Panc1 (cell line): ENCODE results near the gene PRRX1. TPM values are rescaled to one million over a fixed set of nuclear protein-coding genes. Genes with fewer than 3 reads are reported as not detected.

Experiments used
- ATAC-seq: fragments of 200-7000 bp; cut with Tn5 transposase; 2 replicates; pipeline ENCODE4 v1.9.1; 2020; ENCODE audit warnings: mild to moderate bottlenecking, moderate library complexity
- BruUV-seq: library from RNA; stranded (reverse); fragments of 400-500 nt; replicated peaks from 2 replicates; lab custom pipeline; 2021; lab: Mats Ljungman, UMichigan
- CTCF ChIA-PET: fragments of 300-600 bp; sonication (Branson Sonifier 250); formaldehyde crosslinking; loops from one replicate; lab custom pipeline; 2022; ENCODE audit warnings: antibody characterized with exemption; lab: Charles Lee
- POLR2A ChIA-PET: fragments of 300-600 bp; sonication (Branson Sonifier 250); formaldehyde crosslinking; loops from one replicate; lab custom pipeline; 2022; ENCODE audit warnings: antibody characterized with exemption; lab: Charles Lee
- DNase-seq: peaks from one replicate; pipeline ENCODE4 v3.0.0-alpha.2; 2010; ENCODE audit warnings: low read depth, low spot score
- H3K27ac ChIP-seq: 2 replicates; pipeline ENCODE4 v1.5.1; 2011; ENCODE audit warnings: mild to moderate bottlenecking, low read length, inconsistent platforms
- H3K27me3 ChIP-seq: fragments of 200-500 bp; sonication (Bioruptor generic); 2 replicates; pipeline ENCODE4 v1.6.0; 2014; ENCODE audit warnings: low read length, inconsistent platforms; ENCODE audit not compliant: control insufficient read depth, insufficient read depth
- H3K36me3 ChIP-seq: fragments of 200-500 bp; sonication (Bioruptor generic); 2 replicates; pipeline ENCODE4 v1.5.1; 2014; ENCODE audit warnings: inconsistent platforms, mild to moderate bottlenecking, low read length, moderate library complexity; ENCODE audit not compliant: control insufficient read depth, insufficient read depth
- H3K4me1 ChIP-seq: 2 replicates; pipeline ENCODE4 v1.5.1; 2011; ENCODE audit warnings: inconsistent platforms, mild to moderate bottlenecking, low read length, moderate library complexity; ENCODE audit not compliant: control insufficient read depth, insufficient read depth
- H3K4me3 ChIP-seq, 2 experiments: 2 replicates each; pipeline ENCODE4 v1.5.1; 2011 to 2012; ENCODE audit warnings: low read depth in 2 of 2, low read length in 2 of 2, mild to moderate bottlenecking in 2 of 2, inconsistent platforms in 1 of 2, moderate library complexity in 1 of 2
- H3K9me3 ChIP-seq: fragments of 200-500 bp; sonication (Bioruptor generic); 2 replicates; pipeline ENCODE4 v1.5.1; 2014; ENCODE audit warnings: low read depth, mild to moderate bottlenecking, inconsistent platforms, low read length, moderate library complexity; ENCODE audit not compliant: control insufficient read depth, insufficient read depth
- CTCF ChIP-seq: fragments of 450-650 bp; IDR thresholded peaks from 2 replicates; pipeline ENCODE4 v1.5.1; 2017; ENCODE audit warnings: mild to moderate bottlenecking
- POLR2AphosphoS5 ChIP-seq: IDR thresholded peaks from 2 replicates; pipeline ENCODE4 v1.6.1; 2012; ENCODE audit warnings: mild to moderate bottlenecking, low read depth, low read length, moderate library complexity
- REST ChIP-seq, 2 experiments: IDR thresholded peaks; 2 replicates each; pipeline ENCODE4 v1.6.1; 2011 to 2012; ENCODE audit warnings: low read depth in 2 of 2, control low read depth in 1 of 2, low read length in 1 of 2, mild to moderate bottlenecking in 1 of 2, moderate library complexity in 1 of 2; ENCODE audit not compliant: insufficient read depth in 1 of 2
- SIN3A ChIP-seq: IDR thresholded peaks from 2 replicates; pipeline ENCODE4 v1.6.1; 2012; ENCODE audit warnings: low read depth, mild to moderate bottlenecking, low read length, moderate library complexity, borderline replicate concordance; ENCODE audit not compliant: insufficient read depth
- TCF7L2 ChIP-seq: IDR thresholded peaks from 2 replicates; pipeline ENCODE4 v1.6.1; 2011; ENCODE audit warnings: mild to moderate bottlenecking, low read depth, low read length, inconsistent platforms
- in situ Hi-C: cut with HindIII; loops from 2 replicates; pipeline ENCODE4 v1.10.0; 2016; ENCODE audit warnings: low sequenced_read_pairs, low pct_unique_long_range_greater_than_20kb
- intact Hi-C: fragments of 100-400 bp; cut with micrococcal nuclease; formaldehyde crosslinking; loops from one replicate; pipeline ENCODE4 v1.10.0; 2022; ENCODE audit not compliant: unreplicated experiment
- total RNA-seq: library from RNA; stranded (reverse); gene quantifications from one replicate; pipeline ENCODE4 v1.2.1, GENCODE V29; 2021; ENCODE audit not compliant: unreplicated experiment

PRRX1 gene
- total RNA-seq, 1 experiment from 2014 or later, result 0.69 TPM

GRCh38 chr1:170669586-170670530 is 5.9 kb downstream of the PRRX1 start:
- Histone ChIP-seq H3K4me1 (0 out of 2 replicates have a peak, but pooled peaks cover 3% of the 10 kb centered on the region), H3K4me3 (no peak overlapping the region), H3K27me3 (0 out of 2 replicates have a peak, but pooled peaks cover 2% of the 10 kb centered on the region), H3K36me3 (no peaks in the 10 kb centered on the region), H3K27ac (no peak overlapping the region), H3K9me3 (no peaks in the 10 kb centered on the region)
- intact Hi-C loops (loop anchor here (10.0 kb wide), 1 partner anchor 745 kb away; no protein-coding TSS in a partner anchor), in situ Hi-C loops (no loop called here)
- ChIA-PET CTCF (no interaction called here), POLR2A (no interaction called here)
- no peak for DNase-seq
- ATAC-seq, result no peak
- no peak for TF ChIP-seq SIN3A
- TF ChIP-seq CTCF, result no peak
- no peak for TF ChIP-seq TCF7L2
- no peak for TF ChIP-seq REST (IDR thresholded peaks at IDR 0.05; ENCODE audit: insufficient read depth in 1 of 2, low read depth in 2 of 2, low read length in 1 of 2)
- TF ChIP-seq POLR2AphosphoS5, result no peak
- no TSS peak for BruUV-seq

GRCh38 chr1:170670802-170671628 is 7.1 kb downstream of the PRRX1 start:
- BruUV-seq, result no TSS peak
- H3K4me3 ChIP-seq, result peak overlapping the region in 1 of 2 experiments; percentile 13; a peak in 1 of 4 replicates
- H3K27ac ChIP-seq, result no peak overlapping the region
- H3K9me3 ChIP-seq, result no peaks in the 10 kb centered on the region
- no peaks in the 10 kb centered on the region for H3K36me3 ChIP-seq
- TF ChIP-seq CTCF (peak; percentile 80), POLR2AphosphoS5 (no peak)
- DNase-seq (no peak), ATAC-seq (no peak)
- ChIA-PET POLR2A (no interaction called here), CTCF (no interaction called here)
- 0 out of 2 replicates have a peak, but pooled peaks cover 3% of the 10 kb centered on the region for H3K4me1 ChIP-seq
- in situ Hi-C loops (no loop called here), intact Hi-C loops (loop anchor here (10.0 kb wide), 1 partner anchor 746 kb away; no protein-coding TSS in a partner anchor)
- 0 out of 2 replicates have a peak, but pooled peaks cover 2% of the 10 kb centered on the region for H3K27me3 ChIP-seq
